HG03432 (cell line): ENCODE results near the gene ATOH7.
"Not testable (repeated sequence)": the region's sequence is repeated elsewhere in the genome, so short reads cannot be mapped to it uniquely, and the experiment has no call there.

Source experiments
- ATAC-seq: cut with Tn5 transposase; IDR thresholded peaks from one replicate; pipeline ENCODE4 v1.9.1; 2021; ENCODE audit warnings: mild to moderate bottlenecking, moderate library complexity; ENCODE audit not compliant: unreplicated experiment

Gene ATOH7

DNA sequence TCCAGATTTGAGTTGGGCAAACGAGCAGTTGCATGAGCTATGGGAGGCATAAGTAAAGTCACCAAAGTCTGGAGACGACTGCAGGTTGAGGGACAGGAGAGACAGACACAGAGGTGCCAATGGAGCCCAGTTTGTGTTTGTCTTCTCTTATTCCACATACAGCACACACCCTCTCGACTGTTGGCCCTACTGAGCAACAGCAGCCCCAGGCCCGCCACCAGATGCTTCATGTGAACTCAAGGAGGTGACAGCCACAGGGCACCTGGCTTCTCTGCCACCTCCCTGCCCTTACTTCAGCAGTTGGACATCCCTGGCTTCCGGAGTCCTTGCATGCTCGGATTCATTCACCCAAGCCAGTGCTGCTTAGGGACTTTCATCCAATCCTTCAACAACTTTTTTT lies 6.5 kb upstream of the ATOH7 start:
- ATAC-seq: no peak

DNA sequence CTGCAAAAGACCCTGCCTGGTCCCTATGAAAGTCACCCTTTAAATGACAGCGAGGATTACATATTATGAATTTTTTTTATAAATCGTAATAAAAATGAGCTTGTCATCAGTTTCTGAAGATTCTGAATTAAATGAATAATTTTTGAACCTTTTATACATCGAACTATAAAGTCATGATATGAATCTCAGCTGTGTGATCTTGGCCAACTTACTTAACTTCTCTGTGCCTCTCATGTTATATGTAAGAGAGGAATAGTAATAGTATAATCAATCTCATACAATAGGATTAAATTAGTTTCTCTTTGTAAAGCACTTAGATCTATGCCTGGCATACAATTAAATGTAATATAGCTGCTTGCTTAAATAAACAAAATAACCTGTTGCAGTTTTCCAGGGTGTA lies 5.3 kb upstream of the ATOH7 start:
- no peak for ATAC-seq

DNA sequence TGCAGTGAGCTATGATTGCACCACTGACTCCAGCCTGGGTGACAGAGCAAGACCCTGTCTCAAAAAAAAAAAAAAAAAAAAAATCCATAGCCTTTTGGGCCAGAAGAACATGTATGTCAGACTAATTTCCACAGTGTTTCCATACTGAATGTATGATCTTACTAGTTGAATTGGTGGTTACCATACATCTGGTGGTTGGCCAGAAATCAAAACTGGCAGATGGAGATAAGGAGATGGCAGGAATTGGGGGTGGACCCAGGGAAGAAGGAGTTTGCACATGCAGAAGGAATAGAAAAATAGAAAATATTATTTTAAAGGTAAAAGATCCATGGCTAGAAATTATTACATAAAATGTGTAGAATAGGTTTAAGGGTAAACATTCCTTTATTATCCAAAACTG lies 3.7 kb upstream of the ATOH7 start:
- no peak for ATAC-seq

DNA sequence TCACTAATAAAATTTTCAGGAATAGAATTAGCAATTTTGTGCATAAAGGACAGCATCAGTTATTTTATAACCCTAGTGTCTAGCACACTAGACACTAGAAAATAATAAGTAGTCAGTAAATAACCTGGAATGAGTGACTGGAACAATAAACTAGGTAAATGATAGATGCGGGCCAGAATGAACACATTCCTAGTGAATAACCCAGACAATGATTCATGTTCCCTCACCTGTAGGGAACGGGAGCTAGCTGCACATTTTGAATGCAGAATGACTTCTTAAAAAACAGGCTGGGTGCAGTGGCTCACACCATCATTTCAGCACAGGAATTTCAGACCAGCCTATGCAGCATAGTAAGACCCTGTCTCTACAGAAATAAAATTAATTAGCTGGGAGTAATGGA lies 3.2 kb upstream of the ATOH7 start:
- no peak for ATAC-seq

DNA sequence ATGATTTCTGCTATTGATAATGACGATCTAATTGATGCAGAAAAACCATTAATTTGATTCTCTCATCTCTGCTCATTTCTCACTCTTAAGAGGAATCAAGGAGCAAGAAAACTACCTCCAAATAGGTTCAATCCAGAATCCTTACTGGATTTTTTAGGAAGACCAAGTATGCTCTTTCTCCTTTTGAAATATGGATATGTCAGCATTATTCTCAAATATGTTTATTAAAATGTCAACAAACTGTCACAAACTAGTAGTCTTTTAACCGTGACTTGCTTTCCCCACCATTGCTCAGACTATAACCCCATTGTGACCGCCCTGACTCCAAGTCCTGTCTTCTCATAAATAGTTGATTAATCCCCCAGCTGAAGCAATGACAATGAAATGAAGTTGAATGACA lies 1.1 kb upstream of the ATOH7 start:
- no peak for ATAC-seq

DNA sequence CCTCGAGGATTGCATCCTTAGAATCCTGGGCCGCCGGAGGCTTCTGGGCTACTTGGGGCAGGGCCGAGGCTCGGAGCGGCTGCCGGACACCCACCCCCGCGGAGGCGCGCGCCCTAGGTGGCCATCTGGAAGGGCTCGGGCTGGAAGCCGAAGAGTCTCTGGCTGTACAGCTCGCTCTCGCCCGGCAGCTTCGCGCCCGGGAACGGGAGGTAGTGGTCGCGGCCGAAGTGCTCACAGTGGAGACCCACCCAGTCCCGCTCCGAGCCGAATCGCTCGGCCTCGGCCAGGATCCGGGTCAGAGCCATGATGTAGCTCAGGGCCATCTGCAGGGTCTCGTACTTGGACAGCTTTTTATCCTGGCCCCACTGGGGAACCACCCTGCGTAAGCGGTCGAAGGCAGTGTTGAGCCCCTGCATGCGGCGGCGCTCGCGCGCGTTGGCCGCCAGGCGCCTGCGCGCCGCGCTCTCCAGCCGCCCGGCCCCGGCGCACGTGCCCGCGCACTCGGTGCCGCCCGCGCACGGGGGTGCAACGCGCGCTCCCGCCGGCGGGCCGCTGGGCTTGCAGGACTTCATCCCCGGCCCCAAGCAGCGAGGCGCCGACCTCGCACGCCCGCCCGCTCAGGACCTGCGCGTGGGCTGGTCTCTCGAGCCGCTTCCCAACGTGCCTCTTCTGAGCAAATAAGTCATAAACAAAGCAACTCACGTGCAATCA lies 652 bp downstream of the ATOH7 start:
- ATAC-seq: peak; percentile 98

DNA sequence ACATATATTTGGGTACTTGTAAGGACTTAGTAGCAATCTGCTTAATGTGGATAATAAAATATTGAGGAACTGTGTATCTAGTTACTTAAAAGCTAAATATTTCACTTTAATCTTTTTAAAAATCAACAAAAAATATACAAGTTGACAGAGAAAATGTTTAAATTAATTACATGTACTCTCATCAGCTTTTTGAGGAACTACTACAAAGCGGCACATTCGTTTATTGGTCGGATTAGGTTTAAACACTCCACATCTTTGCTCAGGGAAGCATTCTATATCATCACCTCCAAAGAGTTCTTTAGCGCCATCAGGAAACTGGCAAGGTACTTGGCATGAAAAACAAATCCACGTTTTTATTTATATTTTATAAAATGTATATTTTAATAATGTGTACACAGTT lies 1.6 kb downstream of the ATOH7 start:
- no peak for ATAC-seq

DNA sequence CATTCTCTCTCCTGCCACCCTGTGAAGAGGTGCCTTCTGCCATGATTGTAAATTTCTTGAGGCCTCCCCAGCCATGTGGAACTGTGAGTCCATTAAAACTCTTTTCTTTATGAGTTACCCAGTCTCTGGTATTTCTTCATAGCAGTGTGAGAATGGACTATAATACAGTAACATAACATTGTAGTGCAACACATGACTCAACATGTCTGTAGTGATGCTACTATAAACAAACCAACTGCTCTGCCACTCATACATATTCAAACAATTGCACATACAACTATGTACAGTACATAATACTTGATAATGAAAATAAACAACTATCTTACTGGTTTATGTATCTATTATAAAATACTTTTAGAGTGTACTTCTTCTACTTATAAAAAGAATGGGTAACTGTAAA lies 7.1 kb downstream of the ATOH7 start:
- no peak for ATAC-seq

DNA sequence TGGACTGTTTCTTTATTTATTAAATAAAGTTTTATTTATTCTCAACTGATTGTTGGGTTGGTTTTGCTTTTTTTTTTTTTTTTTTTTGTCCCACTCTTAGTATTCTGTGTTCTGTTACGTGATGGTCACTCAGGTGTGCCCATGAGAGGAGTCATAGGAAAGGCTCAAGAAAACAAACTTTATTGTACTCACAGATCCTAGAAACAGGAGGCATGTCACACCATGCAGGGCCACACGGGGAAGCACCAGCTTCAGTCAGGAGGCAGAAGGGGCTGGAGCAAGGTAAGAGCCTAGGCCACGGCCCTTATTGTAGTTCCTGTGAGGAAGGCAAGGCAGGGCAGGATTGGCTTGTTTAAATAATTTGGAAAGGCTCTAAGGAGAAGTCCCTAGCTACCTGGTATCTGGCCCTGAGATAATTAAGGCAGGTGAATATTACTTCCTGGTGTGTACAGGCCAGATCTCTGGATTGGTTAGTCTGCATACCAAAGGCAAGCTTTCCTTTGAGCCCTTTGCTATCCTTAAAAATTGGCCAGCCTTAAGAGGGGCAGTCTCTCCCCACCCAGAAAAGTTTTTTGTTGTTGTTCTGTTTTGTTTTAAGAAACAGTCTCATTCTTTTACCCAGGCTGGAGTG lies 8.3 kb downstream of the ATOH7 start:
- ATAC-seq: no peak

DNA sequence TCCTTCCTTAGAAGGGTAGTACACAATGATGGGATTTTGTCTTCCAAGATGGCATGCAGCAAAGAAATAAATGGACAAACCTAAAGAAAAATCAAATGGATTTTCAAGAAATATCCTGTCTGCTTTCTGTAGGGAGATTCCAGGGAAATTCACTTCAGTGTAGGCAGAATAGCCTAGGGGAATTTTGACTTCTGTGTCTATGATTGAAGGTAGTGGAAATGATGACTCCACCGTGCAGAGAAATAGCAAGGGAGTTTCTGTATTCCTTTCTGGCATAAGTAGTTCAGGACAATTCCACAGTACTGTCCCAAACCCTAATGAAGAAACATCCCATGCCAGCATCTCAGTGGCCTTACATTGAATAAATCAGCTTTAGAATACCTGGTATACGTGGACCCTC lies 9.5 kb downstream of the ATOH7 start:
- ATAC-seq: no peak

DNA sequence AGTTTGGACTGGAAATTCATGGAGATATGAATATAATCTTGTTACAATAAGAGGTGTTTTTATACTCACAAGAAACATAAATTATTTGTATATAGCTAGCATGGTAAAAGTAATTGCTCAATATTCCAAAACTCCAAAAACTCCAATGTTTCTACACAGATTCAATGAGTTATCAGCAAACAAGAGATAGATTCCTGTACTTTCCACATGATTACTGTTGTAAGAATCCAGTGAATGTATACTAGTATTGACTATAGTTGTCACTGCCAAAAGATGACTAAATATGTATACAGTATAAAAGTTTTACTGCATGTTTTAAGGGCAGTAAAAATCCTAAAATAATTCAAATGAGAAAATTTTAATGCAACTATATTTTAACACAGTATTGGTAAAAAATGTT lies 10.7 kb downstream of the ATOH7 start:
- no peak for ATAC-seq

DNA sequence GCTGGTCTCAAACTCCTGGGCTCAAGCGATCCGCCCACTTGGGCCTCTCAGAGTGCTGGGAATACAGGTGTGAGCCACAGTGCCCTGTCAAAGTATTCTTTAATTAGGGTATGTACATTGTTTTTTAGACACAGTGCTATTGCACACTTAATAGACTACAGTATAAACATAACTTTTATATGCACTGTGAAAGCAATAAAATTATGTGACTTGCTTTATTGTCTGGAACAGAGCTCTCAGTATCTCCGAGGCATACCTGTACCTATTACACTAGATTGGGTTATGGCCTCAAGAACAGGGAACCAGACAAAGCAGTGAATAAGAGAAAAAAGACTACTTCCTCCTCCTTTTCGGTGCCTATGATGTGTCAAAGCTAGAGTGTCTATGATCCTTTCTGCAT lies 13.1 kb downstream of the ATOH7 start:
- ATAC-seq: no peak

DNA sequence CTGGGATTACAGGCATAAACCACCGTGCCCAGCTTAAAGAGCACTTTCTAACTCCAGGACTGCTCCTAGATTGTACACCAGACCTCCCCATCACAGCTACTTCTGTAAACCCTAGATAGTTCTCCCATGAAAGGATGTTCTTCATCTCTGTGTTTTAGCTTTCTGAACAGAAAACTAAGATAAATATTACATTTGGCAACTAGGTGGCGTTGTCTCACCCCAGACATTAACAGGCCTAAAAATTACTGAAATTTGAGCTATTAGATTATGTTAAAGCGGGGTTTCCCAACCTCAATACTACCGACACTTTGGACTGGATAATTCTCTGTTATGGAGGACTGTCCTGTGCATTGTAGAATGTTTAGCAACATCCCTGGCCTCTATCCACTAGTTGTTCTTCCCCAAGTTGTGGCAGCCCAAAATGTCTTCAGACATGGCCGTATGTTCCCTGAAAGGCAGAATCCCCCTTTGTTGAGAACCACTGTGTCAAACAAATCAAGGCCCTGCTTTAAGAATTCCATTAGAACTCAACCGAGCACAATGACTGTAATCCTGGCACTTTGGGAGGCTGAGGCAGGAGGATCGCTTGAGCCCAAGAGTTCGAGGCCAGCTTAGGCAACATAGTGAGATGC lies 19.1 kb downstream of the ATOH7 start:
- no peak for ATAC-seq

DNA sequence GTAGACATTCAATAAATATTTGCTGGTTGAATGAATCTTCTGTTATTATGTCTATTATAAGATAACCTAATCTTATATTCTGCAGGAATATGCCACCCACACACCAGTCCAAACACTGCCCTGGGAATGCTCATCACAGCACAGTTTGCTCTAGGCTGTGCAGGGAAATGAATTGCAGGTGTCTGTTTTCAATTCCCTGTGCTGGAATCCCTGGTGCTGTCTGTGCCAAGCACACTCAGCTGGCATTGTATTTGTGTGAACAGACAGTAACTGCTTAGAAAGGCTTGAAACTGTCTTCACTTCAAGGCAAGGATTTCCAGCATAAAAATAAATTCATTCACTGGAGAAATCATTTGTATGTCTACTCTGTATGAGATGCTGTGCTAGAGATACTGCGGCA lies 20.2 kb downstream of the ATOH7 start:
- ATAC-seq: no peak

DNA sequence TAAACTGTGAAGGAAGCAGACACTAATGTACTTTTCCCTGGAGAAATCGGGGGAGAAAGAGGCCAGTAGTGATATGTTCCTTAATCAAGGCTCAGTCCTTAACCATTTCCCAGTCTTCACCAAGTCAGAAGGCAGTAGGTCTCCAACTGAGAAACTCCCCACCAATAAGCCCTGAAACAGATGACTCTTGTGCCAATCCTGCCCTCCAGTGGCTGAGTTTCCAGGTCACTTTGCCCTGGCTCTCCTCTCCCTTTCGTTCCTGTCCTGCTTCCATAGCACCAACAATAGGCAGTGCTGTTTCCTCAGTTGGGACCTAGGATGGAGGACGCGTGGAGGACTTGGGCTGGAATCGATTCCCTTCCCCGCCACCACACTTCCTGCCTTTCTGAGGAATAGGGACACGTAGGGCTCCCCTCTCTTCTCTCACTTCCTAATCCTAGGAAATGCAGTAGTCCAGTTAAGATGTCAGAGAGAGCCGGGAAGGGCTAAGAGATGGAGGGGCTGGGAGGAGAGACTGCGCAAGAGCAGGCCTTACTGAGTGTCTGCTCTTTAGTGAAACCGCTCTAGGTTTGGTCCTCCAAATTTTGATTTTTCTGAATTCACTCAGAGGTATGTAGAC lies 23.4 kb downstream of the ATOH7 start:
- ATAC-seq: peak; percentile 69

DNA sequence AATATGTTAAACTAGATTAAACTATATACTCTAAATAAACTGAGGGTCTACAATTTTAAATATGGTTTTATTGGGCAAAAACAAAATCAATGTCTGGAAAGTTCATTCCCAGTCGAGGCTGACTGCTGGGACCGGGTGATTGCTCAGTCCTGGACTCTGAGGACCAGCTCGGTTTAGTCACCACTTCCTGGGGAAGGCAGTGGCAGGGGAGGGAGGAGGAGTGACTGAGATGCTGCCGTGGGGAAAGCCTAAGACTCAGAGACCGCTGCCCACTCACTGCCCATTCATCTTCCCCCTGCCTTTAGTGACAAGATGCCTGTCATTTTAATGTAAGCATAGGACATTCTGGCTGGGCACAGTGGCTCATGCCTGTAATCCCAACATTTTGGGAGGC lies 29.0 kb downstream of the ATOH7 start:
- no peak for ATAC-seq

DNA sequence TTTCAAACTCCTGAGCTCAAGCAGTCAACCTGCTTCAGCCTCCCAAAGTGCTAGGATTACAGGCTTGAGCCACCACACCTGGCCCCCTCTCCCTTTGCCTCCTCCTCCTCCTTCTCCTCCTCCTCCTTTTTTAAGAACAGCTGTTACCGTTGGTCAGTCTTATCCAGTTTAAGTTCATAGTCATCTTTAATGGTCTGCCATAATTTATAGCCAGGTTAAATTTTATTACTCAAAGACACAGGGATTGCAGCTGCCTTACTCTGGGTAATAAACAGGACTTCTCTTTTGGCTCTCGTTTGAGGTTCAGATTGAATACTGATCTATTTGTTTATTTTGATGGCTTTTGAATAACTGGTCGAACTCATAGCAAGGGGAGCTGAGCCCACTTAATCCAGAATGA lies 35.2 kb downstream of the ATOH7 start:
- no peak for ATAC-seq

DNA sequence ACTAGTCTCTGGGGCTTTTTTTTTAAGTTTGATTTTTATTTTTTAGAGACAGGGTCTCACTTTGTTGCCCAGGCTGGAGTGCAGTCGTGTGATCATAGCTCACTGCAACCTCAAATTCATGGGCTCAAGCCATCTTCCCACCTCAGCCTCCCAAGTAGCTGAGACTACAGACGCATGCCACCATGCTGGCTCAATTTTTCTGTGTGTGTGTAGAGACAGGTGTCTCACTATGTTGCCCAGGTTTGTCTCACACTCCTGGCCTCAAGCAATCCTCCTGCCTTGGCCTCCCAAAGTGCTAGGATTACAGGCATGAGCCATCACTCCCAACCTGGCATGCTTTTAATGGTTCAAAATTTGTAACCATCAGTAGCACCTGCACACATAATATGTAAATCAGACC lies 36.1 kb downstream of the ATOH7 start:
- ATAC-seq: not testable (repeated sequence)

DNA sequence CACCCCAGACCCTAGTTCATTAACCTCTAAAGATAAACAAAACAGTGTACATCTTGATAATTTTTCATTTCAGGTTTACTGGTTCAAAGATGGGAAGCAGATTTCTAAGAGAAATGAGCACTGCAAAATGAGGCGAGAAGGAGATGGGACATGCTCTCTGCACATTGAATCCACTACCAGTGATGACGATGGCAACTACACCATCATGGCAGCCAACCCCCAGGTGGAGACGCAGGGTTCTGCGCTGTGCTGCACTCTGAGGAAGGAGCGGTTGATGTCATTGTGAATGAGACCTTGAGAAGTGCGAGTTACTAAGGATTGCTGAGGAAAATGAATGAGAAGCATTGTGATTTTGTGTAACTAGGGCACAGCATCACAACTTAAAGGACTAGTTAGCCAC lies 37.6 kb downstream of the ATOH7 start:
- ATAC-seq: no peak

DNA sequence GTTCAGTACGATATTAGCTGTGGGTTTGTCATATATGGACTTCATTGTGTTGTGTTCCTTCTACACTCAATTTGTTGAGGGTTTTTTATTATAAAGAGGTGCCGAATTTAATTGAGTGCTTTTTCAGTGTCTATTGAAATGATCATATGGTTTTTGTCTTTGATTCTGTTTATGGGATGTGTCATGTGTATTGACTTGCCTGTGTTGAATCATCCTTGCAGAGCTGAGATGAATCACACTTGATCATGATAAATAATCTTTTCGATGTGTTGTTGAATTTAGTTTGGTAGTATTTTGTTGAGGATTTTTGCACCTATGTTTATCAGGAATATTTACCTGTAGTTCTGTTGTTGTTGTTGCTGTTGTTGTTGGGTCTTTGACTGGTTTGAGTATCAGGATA lies 39.8 kb downstream of the ATOH7 start:
- no peak for ATAC-seq

DNA sequence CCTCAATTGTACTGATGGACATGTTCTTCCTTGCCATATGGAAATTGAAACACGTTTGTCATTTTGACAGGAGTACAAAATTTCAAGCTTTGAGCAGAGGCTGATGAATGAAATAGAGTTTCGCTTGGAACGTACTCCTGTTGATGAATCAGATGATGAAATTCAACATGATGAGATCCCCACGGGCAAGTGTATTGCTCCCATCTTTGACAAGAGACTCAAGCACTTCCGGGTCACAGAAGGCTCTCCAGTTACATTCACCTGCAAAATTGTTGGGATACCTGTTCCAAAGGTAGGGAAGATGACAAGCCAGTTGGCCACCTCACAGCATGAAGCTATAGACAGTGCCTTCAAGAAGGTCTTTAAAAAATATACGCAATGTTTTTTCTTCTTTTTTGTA lies 43.1 kb downstream of the ATOH7 start:
- no peak for ATAC-seq

DNA sequence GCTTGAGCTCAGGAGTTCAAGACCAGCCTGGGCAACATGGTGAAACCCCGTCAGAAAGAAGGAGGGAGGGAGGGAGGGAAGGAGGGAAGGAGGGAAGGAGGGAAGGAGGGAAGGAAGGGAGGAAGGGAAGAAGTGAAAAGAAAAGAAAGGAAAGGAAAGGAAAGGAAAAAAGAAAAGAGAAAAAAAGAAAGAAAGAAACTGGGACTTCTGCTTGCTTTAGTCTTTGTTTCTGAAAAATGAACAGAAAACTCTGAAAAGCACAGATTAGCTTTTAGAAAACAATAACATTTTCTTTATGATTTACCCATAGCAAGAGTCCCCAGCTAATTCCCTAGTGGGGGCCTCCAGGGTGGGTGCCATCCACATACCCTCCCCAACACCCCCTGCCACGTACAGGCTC lies 46.8 kb downstream of the ATOH7 start:
- no peak for ATAC-seq
